Measurements from ENCODE around the gene GABBR2.

GABBR2 gene

DNA sequence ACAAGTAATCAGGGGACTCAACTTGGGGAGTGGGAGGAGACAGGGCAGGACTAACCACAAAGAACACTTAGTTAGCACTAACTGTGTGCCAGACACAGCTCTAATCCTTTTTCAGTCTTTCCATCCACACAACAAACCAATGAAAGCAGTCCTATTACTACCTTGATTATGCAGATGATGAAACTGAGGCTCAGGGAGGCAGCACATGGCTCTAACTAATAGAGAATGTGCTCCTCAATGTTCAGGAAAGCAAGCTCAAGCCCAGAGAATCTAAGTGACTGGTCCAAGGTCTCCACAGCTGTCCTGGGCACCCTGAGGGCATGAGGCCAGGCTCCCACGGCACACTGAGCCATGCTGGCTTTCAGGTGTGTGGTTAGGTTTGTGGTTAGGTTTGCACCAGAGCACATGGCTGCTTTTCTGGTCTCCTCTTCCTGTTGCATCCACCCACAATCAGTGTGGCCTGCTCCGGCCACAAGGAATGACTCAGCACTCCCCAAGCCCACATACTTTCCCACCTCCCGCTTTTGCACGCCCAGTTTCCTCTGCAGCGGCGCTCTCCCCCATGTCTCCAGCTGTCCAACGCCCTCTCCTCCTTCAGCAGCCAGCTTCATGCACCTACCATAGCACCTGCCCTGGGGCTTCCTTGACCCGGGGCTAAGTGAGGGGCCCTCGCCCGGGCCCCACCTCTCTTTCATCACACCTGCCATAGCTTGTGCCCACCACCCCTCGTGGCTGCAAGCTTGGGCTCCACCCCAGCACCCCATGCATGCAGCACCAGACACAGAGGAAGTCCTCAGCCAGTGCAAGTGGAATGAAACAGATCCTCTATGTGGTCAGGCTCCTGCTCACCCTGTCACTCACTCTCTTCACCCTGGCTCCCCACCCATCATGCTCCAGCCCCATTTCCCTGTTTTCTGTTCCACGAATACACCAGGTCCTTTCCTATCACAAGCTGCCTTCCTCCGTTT, 133.1 kb downstream of the GABBR2 start:
- TF ChIP-seq, protein P1, sequence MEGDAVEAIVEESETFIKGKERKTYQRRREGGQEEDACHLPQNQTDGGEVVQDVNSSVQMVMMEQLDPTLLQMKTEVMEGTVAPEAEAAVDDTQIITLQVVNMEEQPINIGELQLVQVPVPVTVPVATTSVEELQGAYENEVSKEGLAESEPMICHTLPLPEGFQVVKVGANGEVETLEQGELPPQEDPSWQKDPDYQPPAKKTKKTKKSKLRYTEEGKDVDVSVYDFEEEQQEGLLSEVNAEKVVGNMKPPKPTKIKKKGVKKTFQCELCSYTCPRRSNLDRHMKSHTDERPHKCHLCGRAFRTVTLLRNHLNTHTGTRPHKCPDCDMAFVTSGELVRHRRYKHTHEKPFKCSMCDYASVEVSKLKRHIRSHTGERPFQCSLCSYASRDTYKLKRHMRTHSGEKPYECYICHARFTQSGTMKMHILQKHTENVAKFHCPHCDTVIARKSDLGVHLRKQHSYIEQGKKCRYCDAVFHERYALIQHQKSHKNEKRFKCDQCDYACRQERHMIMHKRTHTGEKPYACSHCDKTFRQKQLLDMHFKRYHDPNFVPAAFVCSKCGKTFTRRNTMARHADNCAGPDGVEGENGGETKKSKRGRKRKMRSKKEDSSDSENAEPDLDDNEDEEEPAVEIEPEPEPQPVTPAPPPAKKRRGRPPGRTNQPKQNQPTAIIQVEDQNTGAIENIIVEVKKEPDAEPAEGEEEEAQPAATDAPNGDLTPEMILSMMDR (conservative IDR thresholded peaks at IDR 0.05; ENCODE audit: control insufficient read depth, insufficient read depth, low read depth, low read length), result no peak
- peak; percentile 84 for DNase-seq (ENCODE audit: low read depth)
- H3K4me3 ChIP-seq (ENCODE audit: control insufficient read depth, low read depth, low read length), result no peak overlapping the region

GRCh38 chr9:98573749-98574278, 134.9 kb downstream of the GABBR2 start:
- no peak for DNase-seq (ENCODE audit: low read depth)

GRCh38 chr9:98572796-98573195, 135.9 kb downstream of the GABBR2 start:
- no peak overlapping the region for H3K4me3 ChIP-seq (ENCODE audit: control insufficient read depth, low read depth, low read length)
- TF ChIP-seq, protein P1 (conservative IDR thresholded peaks at IDR 0.05; ENCODE audit: control insufficient read depth, insufficient read depth, low read depth, low read length), result no peak
- DNase-seq (ENCODE audit: low read depth), result no peak

More at GRCh38 chr9:98573749-98574278, 134.9 kb downstream of the GABBR2 start:
- TF ChIP-seq, protein P1 (conservative IDR thresholded peaks at IDR 0.05; ENCODE audit: control insufficient read depth, insufficient read depth, low read depth, low read length), result peak; percentile 11
- no peak overlapping the region for H3K4me3 ChIP-seq (ENCODE audit: control insufficient read depth, low read depth, low read length)

DNA sequence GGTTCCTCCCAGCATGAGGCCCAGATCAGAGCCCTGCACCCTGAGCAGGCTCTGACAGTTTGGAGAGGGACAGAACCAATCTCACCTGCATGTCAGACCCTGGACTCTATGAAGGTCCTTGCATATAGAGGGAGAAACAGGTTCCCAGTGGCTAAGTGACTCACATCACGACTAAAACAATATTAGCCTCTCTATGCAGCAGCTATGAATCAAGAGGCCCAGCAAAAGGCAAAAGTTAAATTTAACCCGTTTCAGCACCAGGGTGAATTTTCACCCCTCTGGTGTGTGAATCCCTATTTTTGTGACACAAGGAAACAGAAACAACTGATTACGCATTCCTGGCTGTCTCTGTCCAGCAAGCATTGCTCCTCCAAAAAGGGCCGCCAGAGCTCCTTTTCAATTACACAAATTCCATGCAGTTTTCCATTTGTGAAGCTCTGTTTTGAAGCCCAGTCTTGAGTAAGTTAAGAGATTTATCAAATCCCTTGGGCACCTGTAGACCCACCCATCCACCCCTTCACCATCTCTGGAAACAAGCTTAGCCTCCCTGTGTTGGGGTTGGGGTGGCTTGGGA, 136.6 kb downstream of the GABBR2 start:
- no peak for DNase-seq (ENCODE audit: low read depth)
- TF ChIP-seq, protein P1 (conservative IDR thresholded peaks at IDR 0.05; ENCODE audit: control insufficient read depth, insufficient read depth, low read depth, low read length), result no peak
- H3K4me3 ChIP-seq (ENCODE audit: control insufficient read depth, low read depth, low read length), result no peak overlapping the region

- TF ChIP-seq, protein P1 (conservative IDR thresholded peaks at IDR 0.05; ENCODE audit: control insufficient read depth, insufficient read depth, low read depth, low read length), result no peak
- no peak for DNase-seq (ENCODE audit: low read depth)
These were observed 137.1 kb downstream of the GABBR2 start for GRCh38 chr9:98571643-98572042.

GRCh38 chr9:98570663-98571440, 137.9 kb downstream of the GABBR2 start:
- no peak overlapping the region for H3K4me3 ChIP-seq (ENCODE audit: control insufficient read depth, low read depth, low read length)
- DNase-seq (ENCODE audit: low read depth), result no peak
- TF ChIP-seq, protein P1 (conservative IDR thresholded peaks at IDR 0.05; ENCODE audit: control insufficient read depth, insufficient read depth, low read depth, low read length), result no peak

More at GRCh38 chr9:98571643-98572042, 137.1 kb downstream of the GABBR2 start:
- no peak overlapping the region for H3K4me3 ChIP-seq (ENCODE audit: control insufficient read depth, low read depth, low read length)

All from fibroblast of mammary gland (primary cell).